H1 (cell line): ENCODE data around the gene PATE2. TPM values are rescaled to one million over a fixed set of nuclear protein-coding genes. Genes with fewer than 3 reads are reported as not detected.

Source experiments
- CTCF ChIA-PET: fragments of 300-600 bp; sonication (Branson Sonifier 250); formaldehyde crosslinking; loops from one replicate; lab custom pipeline; 2021; ENCODE audit not compliant: partially characterized antibody; lab: Charles Lee
- POLR2A ChIA-PET: fragments of 300-600 bp; sonication (Branson Sonifier 250); formaldehyde crosslinking; loops from one replicate; lab custom pipeline; 2021; ENCODE audit warnings: inconsistent platforms; ENCODE audit not compliant: partially characterized antibody; lab: Charles Lee
- DNase-seq, 2 experiments: peaks; one replicate each; pipeline versions ENCODE4 v3.0.0 to v3.0.0-alpha.2; 2010 to 2022; ENCODE audit warnings: low spot score in 2 of 2, low read depth in 1 of 2, mixed read lengths in 1 of 2
- FAIRE-seq: peaks from 2 replicates; lab custom pipeline; 2011; peaks lifted over from hg19 to GRCh38; lab: Jason Lieb, UNC
- H2AFZ ChIP-seq: 2 replicates; pipeline ENCODE4 v1.8.1; 2012; ENCODE audit warnings: low read length, inconsistent platforms
- H2AK5ac ChIP-seq: 2 replicates; pipeline ENCODE4 v1.6.1; 2013; ENCODE audit warnings: low read depth, low read length
- H2BK120ac ChIP-seq: replicated peaks from 2 replicates; pipeline ENCODE3; 2013; ENCODE audit warnings: low read depth, low read length, inconsistent platforms
- H2BK12ac ChIP-seq: 2 replicates; pipeline ENCODE4 v1.6.1; 2013; ENCODE audit warnings: low read depth, low read length
- H2BK15ac ChIP-seq: 2 replicates; pipeline ENCODE4 v1.6.1; 2013; ENCODE audit warnings: low read length
- H2BK20ac ChIP-seq: 2 replicates; pipeline ENCODE4 v1.6.1; 2013; ENCODE audit warnings: low read length
- H2BK5ac ChIP-seq: 2 replicates; pipeline ENCODE4 v1.6.1; 2013; ENCODE audit warnings: low read depth, low read length
- H3K14ac ChIP-seq: 2 replicates; pipeline ENCODE4 v1.6.1; 2013; ENCODE audit warnings: inconsistent platforms; ENCODE audit not compliant: insufficient read length
- H3K18ac ChIP-seq: 2 replicates; pipeline ENCODE4 v1.6.1; 2013; ENCODE audit warnings: low read length; ENCODE audit errors: extremely low read depth
- H3K23ac ChIP-seq: 2 replicates; pipeline ENCODE4 v1.6.1; 2013; ENCODE audit warnings: inconsistent platforms; ENCODE audit not compliant: insufficient read length
- H3K23me2 ChIP-seq: 2 replicates; pipeline ENCODE4 v1.6.1; 2013; ENCODE audit warnings: low read depth, low read length
- H3K27ac ChIP-seq: 2 replicates; pipeline ENCODE4 v1.6.1; 2011; ENCODE audit warnings: low read depth, low read length, inconsistent platforms
- H3K27me3 ChIP-seq, 4 experiments: replicated peaks in 1 of 4; 1 replicate in 1 of 4; 2 replicates in 3 of 4; pipeline versions ENCODE4 v1.6.1 to v1.8.1; 2011 to 2013; ENCODE audit warnings: low read length in 3 of 4, mild to moderate bottlenecking in 3 of 4, inconsistent platforms in 2 of 4, mixed read lengths in 2 of 4, moderate library complexity in 1 of 4; ENCODE audit not compliant: control insufficient read depth in 3 of 4, insufficient read depth in 3 of 4; ENCODE audit errors: extremely low read depth in 1 of 4
- H3K36me3 ChIP-seq, 4 experiments: 2 replicates each; pipeline versions ENCODE4 v1.6.1 to v1.8.1; 2011 to 2013; ENCODE audit warnings: mild to moderate bottlenecking in 4 of 4, low read length in 3 of 4, moderate library complexity in 2 of 4, control low read depth in 1 of 4, inconsistent platforms in 1 of 4; ENCODE audit not compliant: insufficient read depth in 4 of 4, control insufficient read depth in 2 of 4
- H3K4ac ChIP-seq: replicated peaks from 2 replicates; pipeline ENCODE3; 2013; ENCODE audit warnings: low read length, low read depth, mixed read lengths, inconsistent platforms; ENCODE audit not compliant: insufficient read length
- H3K4me1 ChIP-seq, 4 experiments: replicated peaks in 1 of 4; 1 replicate in 1 of 4; 2 replicates in 3 of 4; pipeline versions ENCODE4 v1.6.1 to v1.8.1; 2011 to 2013; ENCODE audit warnings: low read length in 3 of 4, inconsistent platforms in 2 of 4, mixed read lengths in 1 of 4; ENCODE audit not compliant: insufficient read depth in 4 of 4, control insufficient read depth in 3 of 4
- H3K4me2 ChIP-seq, 2 experiments: 2 replicates each; pipeline versions ENCODE4 v1.6.1 to v1.8.1; 2011 to 2013; ENCODE audit warnings: low read depth in 2 of 2, low read length in 2 of 2, control low read depth in 1 of 2, inconsistent platforms in 1 of 2, mild to moderate bottlenecking in 1 of 2; ENCODE audit not compliant: insufficient read depth in 1 of 2
- H3K4me3 ChIP-seq, 4 experiments: fragments of 200-600, 300-600 bp in 1 of 4; sonication (generic), shearing (Covaris generic), sonication (Bioruptor Twin) in 1 of 4; 2 replicates each; pipeline versions ENCODE4 v1.5.1 to v1.8.1; 2011 to 2016; ENCODE audit warnings: low read length in 4 of 4, low read depth in 3 of 4, control low read depth in 2 of 4, inconsistent platforms in 2 of 4, mild to moderate bottlenecking in 2 of 4, mixed read lengths in 1 of 4, moderate library complexity in 1 of 4; ENCODE audit not compliant: insufficient read depth in 2 of 4; ENCODE audit errors: extremely low read depth in 1 of 4
- H3K56ac ChIP-seq: replicated peaks from 2 replicates; pipeline ENCODE3; 2013; ENCODE audit warnings: low read depth, mild to moderate bottlenecking, mixed read lengths, low read length, inconsistent platforms; ENCODE audit not compliant: insufficient read length
- H3K79me1 ChIP-seq: 2 replicates; pipeline ENCODE4 v1.6.1; 2013; ENCODE audit warnings: low read depth, low read length, control low read depth
- H3K79me2 ChIP-seq, 2 experiments: 2 replicates each; pipeline versions ENCODE4 v1.6.1 to v1.8.1; 2012 to 2013; ENCODE audit warnings: low read length in 2 of 2, mild to moderate bottlenecking in 2 of 2, inconsistent platforms in 1 of 2; ENCODE audit not compliant: insufficient read depth in 2 of 2, control insufficient read depth in 1 of 2
- H3K9ac ChIP-seq, 4 experiments: replicated peaks in 1 of 4; 1 replicate in 1 of 4; 2 replicates in 3 of 4; pipeline versions ENCODE4 v1.6.1 to v1.8.1; 2011 to 2013; ENCODE audit warnings: low read depth in 3 of 4, low read length in 3 of 4, control low read depth in 2 of 4, mild to moderate bottlenecking in 2 of 4, moderate library complexity in 2 of 4, inconsistent platforms in 1 of 4; ENCODE audit errors: extremely low read depth in 1 of 4
- H3K9me3 ChIP-seq, 2 experiments: 2 replicates each; pipeline versions ENCODE4 v1.6.1 to v1.8.1; 2012 to 2013; ENCODE audit warnings: mild to moderate bottlenecking in 2 of 2, moderate library complexity in 2 of 2, control low read depth in 1 of 2, inconsistent platforms in 1 of 2, low read depth in 1 of 2, low read length in 1 of 2, mixed read lengths in 1 of 2; ENCODE audit not compliant: insufficient read depth in 2 of 2
- H4K20me1 ChIP-seq, 2 experiments: replicated peaks in 1 of 2; 2 replicates each; pipeline versions ENCODE3 to v1.8.1; 2011 to 2013; ENCODE audit warnings: inconsistent platforms in 2 of 2, low read length in 2 of 2, mild to moderate bottlenecking in 1 of 2; ENCODE audit not compliant: insufficient read depth in 2 of 2, control insufficient read depth in 1 of 2
- H4K5ac ChIP-seq: 2 replicates; pipeline ENCODE4 v1.6.1; 2013; ENCODE audit warnings: low read length, low read depth, mixed read lengths, inconsistent platforms; ENCODE audit not compliant: insufficient read length
- H4K8ac ChIP-seq: 2 replicates; pipeline ENCODE4 v1.8.0; 2013; ENCODE audit warnings: mild to moderate bottlenecking, moderate library complexity, low read length, inconsistent platforms; ENCODE audit not compliant: insufficient read depth; ENCODE audit errors: extremely low read depth
- H4K91ac ChIP-seq: replicated peaks from 2 replicates; pipeline ENCODE3; 2013; ENCODE audit warnings: low read length, mixed read lengths, inconsistent platforms; ENCODE audit not compliant: insufficient read length
- SP1 ChIP-seq: IDR thresholded peaks from 2 replicates; pipeline ENCODE4 v1.6.1; 2011; ENCODE audit warnings: low read depth, low read length
- WGBS, 2 experiments: shearing (Covaris generic) in 1 of 2; methylation state at CpG; one replicate each; pipeline versions ENCODE4 v1.1.6 to v1.1.7; 2013 to 2015; ENCODE audit warnings: low lambda C conversion rate in 2 of 2, mixed read lengths in 2 of 2, inconsistent platforms in 1 of 2, low coverage in 1 of 2, missing lambda C conversion rate in 1 of 2; ENCODE audit not compliant: insufficient replicate concordance in 2 of 2, insufficient coverage in 1 of 2, insufficient read length in 1 of 2; ENCODE audit errors: extremely low coverage in 1 of 2, missing lambda C conversion rate in 1 of 2; 5-methylcytosine and 5-hydroxymethylcytosine counted together
- polyA plus RNA-seq, 7 experiments: library from polyadenylated mRNA; depleted of rRNA in 3 of 7; stranded (reverse) in 5 of 7; unstranded in 2 of 7; fragments of >200 nt in 5 of 7; fragments of 200-250 nt in 2 of 7; gene quantifications; 1 replicate in 5 of 7; 2 replicates in 1 of 7; 4 replicates in 1 of 7; pipeline versions ENCODE4 v1.2.1 to v1.2.3, GENCODE V29; 2011 to 2013; ENCODE audit warnings: missing spikeins in 2 of 7, mixed read lengths in 2 of 7
- total RNA-seq: library from RNA; stranded (reverse); fragmentation: NEBNext Ultra II Directional; extraction: Animal tissue kit (Norgen Biotek cat#: 25700); gene quantifications from 2 replicates; pipeline ENCODE4 v1.2.1, GENCODE V29; 2021

The PATE2 gene
- total and polyA plus RNA-seq, 2 of the 8 experiments (the other 6 are each of a cell fraction or from before 2014, with no cell fraction given) = 0.14 TPM; not detected in 1

DNA sequence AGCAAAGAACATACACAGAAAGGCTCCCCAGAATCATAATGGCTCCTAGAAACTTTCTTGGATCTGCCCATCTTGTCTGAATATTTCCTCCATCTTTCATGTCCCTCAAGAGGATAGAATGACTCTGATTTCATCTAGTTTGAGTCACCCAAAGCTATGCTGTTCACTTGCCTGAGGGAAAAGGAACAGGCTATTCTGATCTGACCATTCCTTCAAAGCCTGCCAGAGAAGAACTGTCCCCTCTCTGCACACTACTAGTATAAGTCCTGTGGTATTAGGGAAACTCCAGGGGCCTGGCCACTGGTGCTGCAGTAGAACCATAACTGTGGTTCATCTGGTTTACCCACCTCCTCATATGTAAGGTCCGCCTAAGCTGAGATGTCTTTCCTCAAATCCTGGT lies 34.9 kb downstream of the PATE2 start:
- no peak overlapping the region for H2BK5ac ChIP-seq
- no peak overlapping the region for H3K4me3 ChIP-seq
- no peak overlapping the region for H3K56ac ChIP-seq
- H3K79me2 ChIP-seq = no peaks in the 10 kb centered on the region
- H4K91ac ChIP-seq = no peak overlapping the region
- H2BK15ac ChIP-seq = no peak overlapping the region
- 83% methylated on average over 1 of the region's 1 CpG; no CpG with 5 or more reads in 1 of the 2 experiments for WGBS, 2 experiments
- no peak overlapping the region for H3K18ac ChIP-seq
- DNase-seq = no peak
- H3K27me3 ChIP-seq = no peaks in the 10 kb centered on the region
- H2BK120ac ChIP-seq = no peak overlapping the region
- H3K4ac ChIP-seq = no peak overlapping the region
- no peak overlapping the region for H2BK12ac ChIP-seq
- H2AK5ac ChIP-seq = no peak overlapping the region
- no peak overlapping the region for H3K14ac ChIP-seq
- POLR2A ChIA-PET = interaction anchor here (0.5 kb wide), 1 partner anchor 72 kb away, joined by 3 read pairs; no protein-coding TSS in a partner anchor
- no peaks in the 10 kb centered on the region for H3K9me3 ChIP-seq
- H3K27ac ChIP-seq = no peak overlapping the region
- no peak overlapping the region for H3K4me2 ChIP-seq
- no peaks in the 10 kb centered on the region for H4K20me1 ChIP-seq
- H2AFZ ChIP-seq = no peak overlapping the region
- H3K9ac ChIP-seq = no peak overlapping the region
- no peak overlapping the region for H4K8ac ChIP-seq
- no peaks in the 10 kb centered on the region for H3K4me1 ChIP-seq
- no peak overlapping the region for H2BK20ac ChIP-seq
- H3K79me1 ChIP-seq = no peaks in the 10 kb centered on the region
- no peaks in the 10 kb centered on the region for H3K36me3 ChIP-seq
- FAIRE-seq = no peak
- H4K5ac ChIP-seq = no peak overlapping the region
- no peak overlapping the region for H3K23ac ChIP-seq
- no peaks in the 10 kb centered on the region for H3K23me2 ChIP-seq
- no peak for TF ChIP-seq SP1
- CTCF ChIA-PET = interaction anchor here (0.7 kb wide), 1 partner anchor 19 kb away, joined by 3 read pairs; no protein-coding TSS in a partner anchor
